HG03175 (cell line): ENCODE data around the gene NUDT16.
"Not testable (repeated sequence)": the region's sequence is repeated elsewhere in the genome, so short reads cannot be mapped to it uniquely, and the experiment has no call there.

Experiments used
- ATAC-seq: cut with Tn5 transposase; IDR thresholded peaks from one replicate; pipeline ENCODE4 v1.9.1; 2021; ENCODE audit warnings: mild to moderate bottlenecking, moderate library complexity; ENCODE audit not compliant: unreplicated experiment

NUDT16 gene

GRCh38 chr3:131380821-131381444 lies 641 bp upstream of the NUDT16 start:
- not testable (repeated sequence) for ATAC-seq

- ATAC-seq: no peak
These were observed 5.0 kb downstream of the NUDT16 start for GRCh38 chr3:131386429-131387165.

DNA sequence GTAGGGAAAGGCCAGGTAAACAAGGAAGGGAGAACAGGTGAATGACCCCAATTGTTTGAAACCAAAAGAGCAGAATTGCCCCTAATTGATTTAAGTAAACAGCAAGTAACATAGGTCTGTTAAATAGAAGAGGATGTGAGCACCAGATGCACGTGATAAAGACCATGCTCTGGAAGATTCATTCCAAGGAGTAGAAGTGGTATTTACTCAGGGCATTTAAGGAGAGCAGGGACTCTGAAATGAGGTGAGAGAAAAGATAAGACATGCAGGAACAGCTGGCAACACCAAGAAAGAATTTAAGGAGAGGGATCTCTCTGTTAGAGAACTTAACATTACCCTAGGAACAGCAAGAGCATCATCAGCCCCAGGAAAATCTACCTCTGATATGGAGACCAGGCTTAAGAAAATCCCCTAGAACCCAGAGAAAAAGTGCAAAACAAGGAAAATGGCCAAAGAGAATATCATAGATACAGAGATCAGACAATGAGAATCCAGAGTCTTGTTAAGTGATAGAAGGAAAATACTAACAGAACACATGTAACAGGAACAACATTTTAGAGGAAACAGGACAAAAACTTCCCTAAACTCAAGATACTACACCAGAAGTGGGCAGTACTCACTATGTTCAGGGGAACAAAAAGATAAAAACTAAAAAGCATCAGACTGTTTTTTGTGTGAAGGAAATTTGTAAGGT lies 6.4 kb downstream of the NUDT16 start:
- ATAC-seq: no peak

DNA sequence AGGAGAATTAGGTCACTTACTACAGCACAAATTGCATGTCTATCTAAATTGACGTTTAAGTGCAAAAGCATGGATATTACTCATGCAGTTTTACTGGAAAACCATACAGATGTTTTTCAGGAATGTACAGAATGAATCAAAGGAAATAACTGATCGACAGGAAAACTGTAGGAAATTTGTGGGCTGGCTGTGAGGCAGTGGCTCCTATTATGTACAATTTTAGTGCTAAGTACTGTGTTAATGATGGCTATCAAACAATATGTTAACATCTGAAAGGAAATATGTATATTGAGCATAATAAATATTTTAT lies 6.9 kb downstream of the NUDT16 start:
- ATAC-seq: no peak

GRCh38 chr3:131390331-131390730 lies 8.8 kb downstream of the NUDT16 start:
- ATAC-seq: no peak

DNA sequence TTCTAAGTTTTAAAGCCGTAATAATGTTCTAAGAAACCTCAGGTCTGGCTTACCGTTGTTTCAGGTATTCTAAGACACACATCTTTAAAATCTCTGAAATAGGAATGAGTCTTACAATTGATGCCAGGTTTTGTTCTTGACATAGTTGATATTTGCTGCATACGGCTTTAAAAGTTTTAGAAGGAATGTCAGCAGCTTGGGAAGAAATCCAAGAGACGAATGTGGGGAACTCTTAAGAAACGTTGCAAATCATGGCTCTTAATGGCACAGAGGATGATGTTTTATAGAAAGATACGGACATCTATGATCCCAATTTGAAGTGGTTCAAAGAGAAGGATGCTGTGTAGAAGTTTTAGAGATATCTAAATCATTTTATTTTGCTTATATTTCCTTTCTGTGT lies 11.5 kb downstream of the NUDT16 start:
- ATAC-seq: no peak

GRCh38 chr3:131393868-131394267 lies 12.3 kb downstream of the NUDT16 start:
- no peak for ATAC-seq

GRCh38 chr3:131394400-131394799 lies 12.8 kb downstream of the NUDT16 start:
- ATAC-seq: no peak

DNA sequence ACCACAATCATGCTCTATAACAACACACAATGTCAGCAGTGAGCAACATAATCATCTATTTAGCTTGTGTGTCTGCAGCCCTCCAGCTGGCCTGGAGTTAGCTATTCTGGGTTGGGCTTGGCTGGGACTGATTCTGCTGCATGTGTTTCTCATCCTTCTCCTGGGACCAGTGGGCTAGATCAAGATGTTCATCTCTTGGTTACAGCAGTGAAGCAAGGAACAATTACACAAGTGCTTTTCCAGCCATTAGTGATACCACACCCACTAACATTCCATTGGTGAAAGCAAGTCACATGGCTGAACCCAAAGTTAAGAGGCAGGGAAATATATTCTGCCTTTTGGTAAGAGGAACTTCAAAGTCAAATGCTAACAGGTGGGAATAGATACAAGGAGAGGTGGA lies 14.6 kb downstream of the NUDT16 start:
- ATAC-seq: no peak

- no peak for ATAC-seq
These were observed 16.3 kb downstream of the NUDT16 start for GRCh38 chr3:131397889-131398288.

- no peak for ATAC-seq
These were observed 20.4 kb downstream of the NUDT16 start for GRCh38 chr3:131401978-131402377.

DNA sequence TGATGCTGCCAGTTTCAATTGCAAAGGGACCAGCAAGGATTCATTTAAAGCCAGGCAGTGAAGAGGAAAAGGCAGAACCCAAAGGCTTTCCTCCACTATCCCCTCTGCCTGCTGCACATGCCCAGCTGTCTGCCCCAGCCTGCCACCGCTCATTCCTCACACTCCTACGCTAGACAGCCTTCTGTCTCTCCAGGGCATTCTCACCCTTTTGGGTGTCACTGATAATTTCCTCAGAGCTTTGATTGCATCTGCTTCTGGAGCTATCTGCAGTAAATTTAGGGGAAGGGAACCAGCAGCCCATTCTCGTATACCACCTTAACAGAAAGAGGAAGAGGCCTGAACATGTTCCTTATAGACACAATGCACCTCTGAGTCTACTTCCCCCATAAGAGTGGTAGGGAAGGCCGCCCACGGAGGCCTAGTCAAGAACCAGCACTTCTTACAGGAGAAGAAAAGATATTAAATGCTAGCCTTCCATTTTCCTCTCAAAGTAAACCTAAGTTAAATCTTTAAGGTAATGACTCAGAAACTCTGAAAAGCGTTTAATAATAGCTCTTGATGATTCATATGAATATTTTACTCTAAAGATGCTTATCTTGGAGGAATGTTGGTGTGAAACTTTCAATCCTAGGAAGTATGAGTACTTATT lies 20.9 kb downstream of the NUDT16 start:
- no peak for ATAC-seq

DNA sequence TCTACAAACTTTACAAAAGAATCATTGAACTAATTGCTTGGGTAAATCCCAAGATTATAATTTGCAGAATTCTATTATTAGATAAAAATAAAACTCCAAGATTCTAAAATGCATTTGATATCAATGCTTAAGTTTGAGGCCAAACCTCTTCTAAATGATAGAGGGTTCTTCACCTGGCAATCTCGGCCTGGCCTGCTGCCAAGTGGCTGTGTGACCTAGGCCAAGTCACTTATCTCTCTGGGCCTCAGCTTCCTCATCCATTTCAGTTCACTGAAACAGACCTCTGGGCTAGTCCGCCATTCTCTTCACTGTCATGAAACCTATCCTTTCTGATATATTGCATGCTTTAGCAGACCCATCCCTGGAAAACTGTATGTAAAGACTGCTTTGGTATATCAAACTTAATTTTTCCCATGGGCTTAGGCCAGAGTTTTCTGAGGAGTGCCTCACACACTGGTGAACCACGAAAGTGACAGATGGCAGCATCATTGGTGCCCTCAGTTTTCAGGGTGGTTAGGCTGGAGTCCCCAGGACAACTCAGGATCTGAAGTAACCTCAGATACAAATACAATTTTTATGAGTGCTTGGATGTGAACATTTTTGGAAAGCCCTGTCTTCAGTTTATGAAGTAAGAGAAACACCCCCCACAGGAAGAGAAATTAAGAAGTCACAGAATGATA lies 21.8 kb downstream of the NUDT16 start:
- no peak for ATAC-seq

- ATAC-seq: no peak
These were observed 23.8 kb downstream of the NUDT16 start for GRCh38 chr3:131405411-131405810.

GRCh38 chr3:131406274-131406673 lies 24.7 kb downstream of the NUDT16 start:
- no peak for ATAC-seq

- no peak for ATAC-seq
These were observed 36.2 kb downstream of the NUDT16 start for GRCh38 chr3:131417751-131418150.

- ATAC-seq: no peak
These were observed 39.7 kb downstream of the NUDT16 start for GRCh38 chr3:131421301-131421700.

GRCh38 chr3:131421957-131422498 lies 40.5 kb downstream of the NUDT16 start:
- no peak for ATAC-seq

GRCh38 chr3:131427226-131427625 lies 45.7 kb downstream of the NUDT16 start:
- no peak for ATAC-seq

DNA sequence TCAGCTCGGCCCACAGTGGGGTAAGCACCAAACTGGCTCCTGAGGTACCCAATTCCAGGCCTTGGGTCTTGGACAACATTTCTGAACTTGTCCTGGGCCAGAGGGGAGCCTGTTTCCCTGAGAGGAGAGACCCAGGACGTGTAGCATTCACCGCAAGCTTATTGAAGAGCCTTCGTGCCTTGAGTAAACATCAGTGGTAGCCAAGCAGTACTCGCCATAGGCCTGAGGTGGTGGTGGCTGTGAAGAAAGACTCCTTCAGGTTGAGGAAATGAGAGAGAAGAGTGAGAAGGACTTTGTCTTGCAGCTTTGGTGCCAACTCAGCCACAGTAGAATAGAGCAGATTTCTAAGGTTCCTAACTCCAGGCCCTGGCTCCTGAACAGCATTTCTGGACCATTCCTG lies 50.2 kb downstream of the NUDT16 start:
- no peak for ATAC-seq

DNA sequence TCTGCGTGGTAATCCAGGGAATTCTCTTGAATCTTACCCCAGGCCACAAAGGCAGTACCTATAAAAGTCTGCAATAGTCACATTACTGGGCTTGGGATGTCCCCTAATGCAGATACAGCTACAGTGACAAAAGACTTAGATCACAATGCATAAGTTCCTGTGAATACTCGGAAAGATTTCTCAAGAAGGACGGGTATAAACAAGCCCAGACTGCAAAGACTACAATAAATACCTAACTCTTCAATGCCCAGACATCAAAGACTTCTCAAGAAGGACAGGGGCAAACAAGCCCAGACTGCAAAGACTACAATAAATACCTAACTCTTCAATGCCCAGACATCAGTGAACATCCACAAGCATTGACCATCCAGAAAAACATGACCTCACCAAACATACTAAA lies 50.9 kb downstream of the NUDT16 start:
- no peak for ATAC-seq
